ENCODE measurements around the gene SLC5A9. TPM values are rescaled to one million over a fixed set of nuclear protein-coding genes. Genes with fewer than 3 reads are reported as not detected.
"Not testable (repeated sequence)": the region's sequence is repeated elsewhere in the genome, so short reads cannot be mapped to it uniquely, and the experiment has no call there.

SLC5A9 gene
- total and polyA plus RNA-seq, 2 of the 4 experiments (the other 2 are of a cell fraction), result not detected

GRCh38 chr1:48213462-48213861 lies 9.1 kb upstream of the SLC5A9 start:
- H3K9me3 ChIP-seq (ENCODE audit: control insufficient read depth, insufficient read depth, low read length); DNase-seq; dilution Hi-C loops (cut with HindIII; ENCODE audit: low sequenced_read_pairs, unreplicated experiment); H4K5ac ChIP-seq (ENCODE audit: low read depth, low read length); H3K4ac ChIP-seq (ENCODE audit: low read depth, low read length); H3K56ac ChIP-seq (ENCODE audit: extremely low read depth, insufficient read depth, low read length); H3K79me1 ChIP-seq (ENCODE audit: low read depth in 1 of 2, low read length in 2 of 2); H4K91ac ChIP-seq (ENCODE audit: insufficient read depth, low read depth, low read length); BruUV-seq (replicated peaks); H2BK5ac ChIP-seq (ENCODE audit: low read depth, low read length, poor library complexity, severe bottlenecking); in situ Hi-C loops (cut with MboI; ENCODE audit: low sequenced_read_pairs); H3K36me3 ChIP-seq (ENCODE audit: control insufficient read depth, insufficient read depth, low read length); H2BK20ac ChIP-seq (ENCODE audit: low read depth, low read length); H3K27me3 ChIP-seq (ENCODE audit: control insufficient read depth, insufficient read depth, low read length); ATAC-seq (ENCODE audit: low read depth); H3K27ac ChIP-seq (ENCODE audit: insufficient read depth, low read length); H2BK15ac ChIP-seq (ENCODE audit: low read depth, low read length); POLR2A ChIA-PET (ENCODE audit: unreplicated experiment); H3K9me1 ChIP-seq (ENCODE audit: insufficient read depth, low read length); H2AK9ac ChIP-seq (replicated peaks; ENCODE audit: low read depth, low read length, poor library complexity); H2AFZ ChIP-seq (replicated peaks; ENCODE audit: low read length, poor library complexity); CTCF ChIA-PET; H3K23ac ChIP-seq (ENCODE audit: low read depth, low read length); H4K20me1 ChIP-seq (ENCODE audit: insufficient read depth, low read length); H2AK5ac ChIP-seq (ENCODE audit: low read depth, low read length); H3K4me3 ChIP-seq (ENCODE audit: insufficient read depth, low read depth, low read length); H3K14ac ChIP-seq (replicated peaks; ENCODE audit: low read depth, low read length); H3K9ac ChIP-seq (ENCODE audit: low read depth, low read length); H3K4me2 ChIP-seq (ENCODE audit: low read depth, low read length); H4K8ac ChIP-seq (ENCODE audit: low read depth in 2 of 2, low read length in 2 of 2); H2BK120ac ChIP-seq (ENCODE audit: low read depth, low read length); H3K18ac ChIP-seq (ENCODE audit: low read depth, low read length); H3K4me1 ChIP-seq (ENCODE audit: control insufficient read depth, insufficient read depth, low read length): not testable (repeated sequence)
- intact Hi-C loops (cut with micrococcal nuclease), result loop anchor here (10.0 kb wide), 1 partner anchor 559 kb away; no protein-coding TSS in a partner anchor
- WGBS, 2 experiments (ENCODE audit: extremely low coverage in 2 of 2, insufficient read length in 1 of 2), result 54% methylated on average over 7 of the region's 8 CpGs; no CpG with 5 or more reads in 1 of the 2 experiments

GRCh38 chr1:48214366-48214765 lies 8.2 kb upstream of the SLC5A9 start:
- ATAC-seq (ENCODE audit: low read depth); H2AFZ ChIP-seq (replicated peaks; ENCODE audit: low read length, poor library complexity); H4K91ac ChIP-seq (ENCODE audit: insufficient read depth, low read depth, low read length); H3K14ac ChIP-seq (replicated peaks; ENCODE audit: low read depth, low read length); H3K4me1 ChIP-seq (ENCODE audit: control insufficient read depth, insufficient read depth, low read length); H2BK120ac ChIP-seq (ENCODE audit: low read depth, low read length); H4K20me1 ChIP-seq (ENCODE audit: insufficient read depth, low read length); H3K79me1 ChIP-seq (ENCODE audit: low read depth in 1 of 2, low read length in 2 of 2); in situ Hi-C loops (cut with MboI; ENCODE audit: low sequenced_read_pairs); H3K27ac ChIP-seq (ENCODE audit: insufficient read depth, low read length); H3K4me3 ChIP-seq (ENCODE audit: insufficient read depth, low read depth, low read length); H3K4me2 ChIP-seq (ENCODE audit: low read depth, low read length); POLR2A ChIA-PET (ENCODE audit: unreplicated experiment); H3K23ac ChIP-seq (ENCODE audit: low read depth, low read length); H3K36me3 ChIP-seq (ENCODE audit: control insufficient read depth, insufficient read depth, low read length); H2AK9ac ChIP-seq (replicated peaks; ENCODE audit: low read depth, low read length, poor library complexity); H4K8ac ChIP-seq (ENCODE audit: low read depth in 2 of 2, low read length in 2 of 2); DNase-seq; H3K18ac ChIP-seq (ENCODE audit: low read depth, low read length); H2AK5ac ChIP-seq (ENCODE audit: low read depth, low read length); H4K5ac ChIP-seq (ENCODE audit: low read depth, low read length); H3K4ac ChIP-seq (ENCODE audit: low read depth, low read length); H3K27me3 ChIP-seq (ENCODE audit: control insufficient read depth, insufficient read depth, low read length); H3K9me1 ChIP-seq (ENCODE audit: insufficient read depth, low read length); H2BK15ac ChIP-seq (ENCODE audit: low read depth, low read length); H3K9ac ChIP-seq (ENCODE audit: low read depth, low read length); H2BK20ac ChIP-seq (ENCODE audit: low read depth, low read length); BruUV-seq (replicated peaks); dilution Hi-C loops (cut with HindIII; ENCODE audit: low sequenced_read_pairs, unreplicated experiment); H3K9me3 ChIP-seq (ENCODE audit: control insufficient read depth, insufficient read depth, low read length); H2BK5ac ChIP-seq (ENCODE audit: low read depth, low read length, poor library complexity, severe bottlenecking); CTCF ChIA-PET; H3K56ac ChIP-seq (ENCODE audit: extremely low read depth, insufficient read depth, low read length): not testable (repeated sequence)
- intact Hi-C loops (cut with micrococcal nuclease), result loop anchor here (10.0 kb wide), 1 partner anchor 560 kb away; no protein-coding TSS in a partner anchor
- 20% methylated on average over 1 of the region's 6 CpGs; no CpG with 5 or more reads in 1 of the 2 experiments for WGBS, 2 experiments (ENCODE audit: extremely low coverage in 2 of 2, insufficient read length in 1 of 2)
